GM18499 (cell line): ENCODE data around the gene MBNL1.

Experiments
- ATAC-seq: cut with Tn5 transposase; IDR thresholded peaks from one replicate; pipeline ENCODE4 v1.9.1; 2021; ENCODE audit warnings: moderate number of reproducible peaks; ENCODE audit not compliant: insufficient read depth, unreplicated experiment

The MBNL1 gene

DNA sequence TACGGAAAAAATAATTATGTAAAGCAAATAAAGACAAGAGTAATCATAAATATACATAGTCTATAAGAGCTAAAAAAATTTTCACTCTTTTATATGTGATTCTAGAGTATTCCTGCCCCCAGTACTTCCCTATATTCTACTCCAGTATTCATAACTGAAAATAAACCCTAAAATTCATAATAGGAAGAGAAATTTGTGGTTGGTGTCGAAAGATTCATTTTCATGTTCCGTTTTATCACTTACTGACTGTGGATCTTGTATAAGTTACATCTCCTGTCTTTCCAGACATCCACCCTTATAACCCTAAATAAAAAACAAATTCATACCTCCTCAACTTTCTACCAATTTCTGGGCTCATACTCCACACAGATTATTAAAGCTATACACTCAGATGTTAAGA, 16.0 kb upstream of the MBNL1 start:
- no peak for ATAC-seq

DNA sequence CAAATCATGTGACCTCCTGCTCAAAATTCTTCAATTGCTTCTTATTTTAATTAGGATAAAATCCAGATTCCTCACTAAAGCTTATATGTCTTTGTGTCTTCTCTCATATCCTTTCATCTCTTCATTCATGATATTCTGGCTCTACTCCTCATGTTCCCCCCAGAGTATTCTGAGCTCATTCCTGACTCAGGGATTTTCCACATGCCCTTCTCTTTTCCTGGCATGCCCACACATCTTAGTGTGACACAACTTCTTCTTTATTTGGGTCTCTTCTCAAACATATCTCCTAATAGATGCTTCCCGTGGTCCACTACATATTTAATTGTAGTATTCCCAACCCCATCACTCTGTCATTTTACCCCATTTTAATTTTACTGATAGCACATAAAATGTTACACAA, 15.2 kb upstream of the MBNL1 start:
- ATAC-seq, result no peak

DNA sequence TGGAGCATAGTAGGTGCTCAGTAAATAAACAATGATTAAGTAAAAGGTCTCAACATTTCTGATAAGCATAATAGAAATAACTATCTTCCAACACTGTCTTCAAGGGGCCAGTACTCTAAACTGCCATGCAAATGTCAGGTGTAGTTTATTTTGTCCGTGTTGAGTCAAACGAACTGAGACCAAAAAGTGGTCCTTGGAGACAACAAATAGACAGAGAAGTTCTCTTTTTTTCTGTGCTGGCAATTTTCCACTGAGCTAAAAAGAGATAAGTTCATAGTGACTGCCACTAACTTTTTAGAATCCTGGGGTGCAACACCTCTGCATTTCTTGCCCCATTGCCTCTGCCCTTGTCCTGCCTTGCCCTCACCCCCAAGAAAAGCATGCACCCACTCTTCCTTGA, 14.7 kb upstream of the MBNL1 start:
- ATAC-seq, result no peak

DNA sequence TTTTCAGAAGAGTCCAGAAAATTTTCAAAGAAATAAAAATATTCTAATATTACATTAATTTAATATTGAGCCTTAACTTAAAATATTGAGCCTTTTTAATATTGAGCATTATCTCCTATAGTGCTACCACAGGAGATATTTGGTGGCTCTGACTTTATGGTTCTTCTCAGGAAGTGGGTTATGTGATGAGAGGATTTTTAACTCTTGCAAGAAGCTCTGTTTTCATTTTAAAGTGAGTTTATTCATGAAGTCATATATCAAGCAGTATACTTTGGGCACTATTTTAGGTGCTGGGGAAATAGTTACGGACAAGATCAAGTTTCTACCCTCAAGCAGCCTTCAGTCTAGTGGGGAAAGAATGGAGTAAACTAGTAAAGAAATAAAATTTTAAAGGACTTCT, 13.4 kb upstream of the MBNL1 start:
- ATAC-seq, result no peak

GRCh38 chr3:152256851-152257562, 11.7 kb upstream of the MBNL1 start:
- no peak for ATAC-seq

- ATAC-seq, result peak; percentile 86
Observed at GRCh38 chr3:152257563-152258035, 11.1 kb upstream of the MBNL1 start.

DNA sequence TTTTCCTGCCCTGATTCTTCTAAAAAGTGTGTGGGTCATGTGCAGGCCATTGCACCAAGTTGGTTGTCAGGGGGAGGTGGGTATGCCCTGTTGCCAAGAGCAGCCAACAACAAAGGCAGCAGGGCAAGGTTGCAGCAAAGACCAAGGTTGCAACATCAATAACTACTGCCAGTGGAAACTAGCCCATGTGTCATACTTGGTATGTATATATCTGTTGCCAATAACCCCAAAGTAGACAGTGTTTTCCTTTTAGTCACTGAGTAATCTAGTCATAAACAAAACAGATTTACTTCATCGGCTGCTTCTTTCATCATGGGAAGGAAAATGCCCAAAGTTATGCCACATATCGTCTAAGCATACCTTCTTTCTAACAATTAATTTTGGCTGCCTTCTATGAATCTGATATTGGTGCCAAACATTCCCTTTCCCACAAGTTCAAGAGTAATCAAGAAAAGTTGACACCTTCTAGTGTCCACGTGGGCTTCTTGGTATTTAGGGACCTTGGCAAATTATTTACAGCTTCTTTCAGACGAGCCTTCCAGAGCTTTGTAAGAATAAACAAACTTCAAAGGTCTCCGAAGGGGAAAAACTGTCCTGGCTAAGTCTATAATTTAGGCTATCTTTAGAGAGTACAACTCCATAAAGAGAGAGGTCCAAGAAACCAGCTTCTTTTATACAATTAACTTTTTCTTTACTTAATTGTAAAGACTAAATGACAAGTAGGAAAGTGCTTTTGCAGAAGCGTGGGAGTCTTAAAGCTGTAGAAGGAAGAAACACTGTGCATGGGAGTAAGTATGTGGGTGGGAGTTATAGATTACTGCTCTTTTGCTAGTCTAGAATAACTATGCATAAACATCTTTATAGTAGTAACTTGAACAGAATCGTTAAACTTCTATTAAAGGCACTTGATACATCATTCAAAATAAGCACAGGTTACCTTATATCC, 10.0 kb upstream of the MBNL1 start:
- ATAC-seq, result no peak

GRCh38 chr3:152259468-152259867, 9.3 kb upstream of the MBNL1 start:
- no peak for ATAC-seq

GRCh38 chr3:152260026-152260425, 8.7 kb upstream of the MBNL1 start:
- ATAC-seq, result no peak

- no peak for ATAC-seq
Observed at GRCh38 chr3:152260529-152260928, 8.2 kb upstream of the MBNL1 start.

GRCh38 chr3:152261329-152261728, 7.4 kb upstream of the MBNL1 start:
- ATAC-seq, result no peak

GRCh38 chr3:152263711-152264110, 5.0 kb upstream of the MBNL1 start:
- no peak for ATAC-seq

DNA sequence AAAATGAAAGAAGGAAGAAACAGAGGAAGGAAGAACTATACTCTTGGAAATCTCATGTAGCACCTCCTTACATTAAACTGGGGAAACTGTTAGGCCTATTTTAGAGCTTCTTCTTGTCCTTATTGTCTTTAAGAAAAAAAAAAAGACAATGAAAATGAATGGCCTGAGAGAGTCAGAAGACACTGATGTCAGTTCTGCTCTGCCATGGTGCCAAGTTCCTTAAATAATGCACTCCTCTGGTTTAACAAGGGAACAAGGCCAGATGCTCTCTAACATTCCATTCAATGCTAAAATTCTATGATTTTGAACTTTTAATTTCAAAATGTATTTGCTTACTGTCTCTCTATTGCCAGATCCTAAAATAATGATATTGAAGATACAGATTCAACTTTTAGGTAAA, 4.4 kb upstream of the MBNL1 start:
- no peak for ATAC-seq

DNA sequence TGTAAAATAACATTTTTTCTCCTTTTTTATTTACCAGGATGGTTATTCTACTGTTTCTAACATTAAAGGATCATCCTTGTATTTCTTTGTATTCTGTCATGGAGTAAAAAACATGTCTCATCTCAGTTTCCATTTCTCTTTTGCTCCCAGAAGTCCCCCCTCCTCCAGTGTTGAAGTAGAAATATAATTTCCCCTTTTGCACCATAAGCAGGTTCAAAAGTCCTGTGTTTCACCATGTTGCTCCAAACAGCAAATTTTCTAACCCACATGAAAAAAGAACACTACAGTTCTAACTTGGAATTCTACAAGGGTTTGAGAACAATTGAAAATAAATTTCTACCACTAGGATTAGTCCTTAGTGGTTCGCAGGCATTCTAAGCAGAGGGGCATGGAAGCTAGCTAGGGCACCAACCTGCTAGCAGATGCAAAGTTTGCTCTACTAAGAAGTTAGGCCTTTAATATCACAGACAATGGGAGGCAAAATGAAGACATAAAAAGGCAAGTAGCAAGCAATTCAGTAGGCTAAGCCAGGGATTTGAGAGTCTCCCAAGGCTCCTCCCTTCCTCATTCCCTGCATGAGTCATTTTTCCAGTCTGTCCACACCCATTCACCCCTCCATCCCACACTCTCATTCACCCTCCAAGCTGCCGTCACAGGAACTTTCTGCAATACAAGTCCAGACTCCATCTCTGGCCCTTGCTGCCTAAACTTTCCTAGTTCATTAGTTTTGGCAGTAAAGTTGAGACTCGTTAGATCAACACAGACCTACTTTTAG, 2.3 kb upstream of the MBNL1 start:
- no peak for ATAC-seq

- no peak for ATAC-seq
Observed at GRCh38 chr3:152267831-152268554, 736 bp upstream of the MBNL1 start.

DNA sequence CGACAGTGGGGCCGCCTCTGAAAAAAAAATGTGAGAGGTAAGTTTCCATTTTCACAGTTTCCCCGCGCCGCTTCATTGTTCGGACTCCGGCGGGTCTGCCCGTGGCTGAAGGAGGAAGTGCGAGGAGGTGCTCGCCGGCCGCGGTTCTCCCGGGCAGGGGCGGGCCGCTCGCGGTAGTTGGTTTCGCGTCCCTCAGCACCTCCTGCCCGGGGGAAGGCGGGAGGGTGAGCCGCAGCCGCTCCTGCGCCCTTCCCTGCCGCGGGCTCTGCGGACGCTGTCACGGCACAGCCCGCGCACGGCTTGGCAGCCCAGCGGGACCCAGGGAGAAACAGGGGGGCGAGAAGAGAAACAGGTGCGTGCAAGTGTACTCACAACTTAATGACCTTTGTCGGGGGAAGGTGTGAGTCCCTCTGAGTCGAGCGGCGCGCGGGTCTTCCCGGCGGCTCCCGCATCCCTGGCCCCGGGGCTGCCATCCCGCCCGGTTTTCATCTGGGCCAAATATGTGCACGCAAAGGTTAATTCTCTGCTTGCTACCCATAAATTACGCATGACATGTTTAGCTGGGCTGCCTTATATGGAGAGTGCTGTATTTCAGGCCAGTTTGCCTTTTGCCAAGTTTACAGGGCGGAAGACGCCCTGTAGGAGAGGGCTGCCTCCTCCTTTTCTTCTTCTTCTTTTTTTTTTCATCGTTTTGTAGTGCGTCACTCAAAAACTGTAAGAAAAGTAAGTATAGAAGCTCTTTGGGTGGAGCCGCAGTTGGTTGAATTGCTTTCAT, 514 bp downstream of the MBNL1 start:
- peak; percentile 14 for ATAC-seq

- no peak for ATAC-seq
Observed at GRCh38 chr3:152269831-152270734, 1.4 kb downstream of the MBNL1 start.

- ATAC-seq, result no peak
Observed at GRCh38 chr3:152270937-152271336, 2.2 kb downstream of the MBNL1 start.
